Measurements from ENCODE around the gene HPD. TPM values are rescaled to one million over a fixed set of nuclear protein-coding genes. Genes with fewer than 3 reads are reported as not detected.

Gene HPD
- total RNA-seq, 1 experiment from 2014 or later: 0.20 TPM

DNA sequence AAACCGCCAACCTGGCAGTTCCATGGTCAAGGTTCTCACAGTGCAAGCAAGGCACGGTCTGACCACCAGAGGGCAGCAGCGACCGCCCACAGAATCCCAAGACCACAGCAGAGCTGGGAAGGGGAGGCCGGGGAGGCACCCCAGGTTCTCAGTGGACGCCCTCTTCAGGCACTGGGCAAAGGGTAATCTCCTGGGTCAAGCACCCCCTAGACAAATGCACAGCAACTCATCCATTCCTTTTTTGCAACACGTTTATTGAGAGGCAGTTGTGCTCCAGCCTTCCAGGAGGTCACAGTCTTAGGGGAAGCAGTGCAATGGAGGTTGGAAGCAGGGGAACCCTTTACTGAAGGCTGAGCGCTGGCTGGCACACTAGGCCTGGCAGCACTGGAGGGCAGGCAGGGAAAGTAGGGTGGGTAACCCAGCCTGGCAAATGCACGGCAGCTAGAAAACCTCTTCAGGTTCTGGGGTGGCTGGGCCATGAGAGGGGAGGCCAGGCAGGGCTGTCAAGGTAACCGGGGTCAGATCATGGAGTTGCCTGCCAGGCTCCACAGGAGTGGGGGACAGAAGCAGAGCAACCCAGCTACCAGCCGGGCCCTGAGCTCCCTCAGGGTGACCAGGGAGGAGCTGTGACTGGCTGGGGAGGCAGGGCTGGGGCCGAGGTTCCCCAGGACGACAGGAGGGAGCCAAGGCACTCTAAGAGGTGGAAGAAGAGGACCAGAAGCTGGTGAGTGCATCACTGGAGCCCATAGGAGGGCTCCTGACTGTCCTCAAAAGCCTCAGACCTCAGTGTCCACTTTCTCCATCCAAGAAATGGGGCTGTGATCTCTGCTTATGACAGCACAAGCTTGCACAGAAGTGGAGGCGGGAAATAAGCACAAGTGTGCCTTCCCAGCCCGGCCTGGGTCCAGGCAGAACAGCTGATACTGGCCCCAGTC is 63.4 kb downstream of the HPD start:
- intact Hi-C loops (cut with micrococcal nuclease; ENCODE audit: unreplicated experiment): loop anchor here (2.0 kb wide), 1 partner anchor 44 kb away; no protein-coding TSS in a partner anchor
- Mint-ChIP-seq H3K27me3 (ENCODE audit: insufficient read depth, unreplicated experiment) (no peaks in the 10 kb centered on the region), H3K9me3 (ENCODE audit: unreplicated experiment) (no peaks in the 10 kb centered on the region), H3K4me1 (ENCODE audit: low read depth, unreplicated experiment) (peaks cover 38% of the 10 kb centered on the region), H3K27ac (ENCODE audit: unreplicated experiment) (peak overlapping the region; percentile 96), H3K36me3 (ENCODE audit: insufficient read depth, unreplicated experiment) (peaks cover 71% of the 10 kb centered on the region), H3K4me3 (ENCODE audit: unreplicated experiment) (peak overlapping the region; percentile 74)
- H3K4me1 ChIP-seq: peaks cover 63% of the 10 kb centered on the region
- POLR2A ChIA-PET: interaction anchor here (0.6 to 2.5 kb wide), 5 partner anchors 12 to 97 kb away, joined by 3 to 17 read pairs (median 4); partner anchors contain the start of gene PSMD9
- H3K36me3 ChIP-seq (ENCODE audit: control insufficient read depth, insufficient read depth, low read length): no peaks in the 10 kb centered on the region; the same call in none of the 2 replicates
- TF ChIP-seq, protein P1, sequence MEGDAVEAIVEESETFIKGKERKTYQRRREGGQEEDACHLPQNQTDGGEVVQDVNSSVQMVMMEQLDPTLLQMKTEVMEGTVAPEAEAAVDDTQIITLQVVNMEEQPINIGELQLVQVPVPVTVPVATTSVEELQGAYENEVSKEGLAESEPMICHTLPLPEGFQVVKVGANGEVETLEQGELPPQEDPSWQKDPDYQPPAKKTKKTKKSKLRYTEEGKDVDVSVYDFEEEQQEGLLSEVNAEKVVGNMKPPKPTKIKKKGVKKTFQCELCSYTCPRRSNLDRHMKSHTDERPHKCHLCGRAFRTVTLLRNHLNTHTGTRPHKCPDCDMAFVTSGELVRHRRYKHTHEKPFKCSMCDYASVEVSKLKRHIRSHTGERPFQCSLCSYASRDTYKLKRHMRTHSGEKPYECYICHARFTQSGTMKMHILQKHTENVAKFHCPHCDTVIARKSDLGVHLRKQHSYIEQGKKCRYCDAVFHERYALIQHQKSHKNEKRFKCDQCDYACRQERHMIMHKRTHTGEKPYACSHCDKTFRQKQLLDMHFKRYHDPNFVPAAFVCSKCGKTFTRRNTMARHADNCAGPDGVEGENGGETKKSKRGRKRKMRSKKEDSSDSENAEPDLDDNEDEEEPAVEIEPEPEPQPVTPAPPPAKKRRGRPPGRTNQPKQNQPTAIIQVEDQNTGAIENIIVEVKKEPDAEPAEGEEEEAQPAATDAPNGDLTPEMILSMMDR (IDR thresholded peaks at IDR 0.05; ENCODE audit: insufficient read depth in 1 of 2, low read depth in 1 of 2, low read length in 1 of 2, severe bottlenecking in 1 of 2, unreplicated experiment in 1 of 2): peak; percentile 94 to 98
- peak overlapping the region; percentile 82 for H3K4me3 ChIP-seq (ENCODE audit: low read depth, low read length)
- DNase-seq: peak; percentile 87 to 89
- CTCF ChIA-PET: interaction anchor here (0.6 to 6.6 kb wide), 25 partner anchors 8 to 547 kb away, joined by 3 to 145 read pairs (median 9); partner anchors contain the start of genes MLXIP, PSMD9, SETD1B and TMEM120B
- H3K9me3 ChIP-seq: no peaks in the 10 kb centered on the region
- no peaks in the 10 kb centered on the region for H3K27me3 ChIP-seq (replicated peaks; ENCODE audit: control insufficient read depth, insufficient read depth, low read length)
- BruUV-seq (replicated peaks): no TSS peak

DNA sequence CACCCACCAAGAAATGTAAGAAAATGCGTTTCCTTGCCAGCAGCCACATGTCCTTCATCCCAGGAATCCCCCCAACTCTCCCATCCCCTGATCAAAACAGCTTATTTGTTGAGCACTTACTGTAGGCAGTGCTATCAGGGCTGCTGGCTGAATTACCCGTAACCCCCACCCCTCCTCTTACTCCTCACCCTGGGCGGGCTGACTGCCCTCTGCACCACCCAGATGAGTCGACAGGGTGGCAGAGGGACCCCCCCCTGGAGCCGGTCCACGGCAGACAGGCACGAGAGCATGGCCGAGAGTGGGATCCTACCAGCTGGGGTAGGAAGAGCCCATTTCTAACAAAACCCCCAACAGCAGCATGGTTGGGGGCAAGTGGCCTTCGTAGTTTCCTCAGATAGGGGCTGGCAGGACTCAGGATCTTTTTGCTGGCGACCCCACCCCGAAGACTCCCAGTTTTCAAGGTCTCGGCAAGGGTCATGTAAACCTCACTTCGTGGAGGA is 64.1 kb downstream of the HPD start:
- Histone ChIP-seq H3K27me3 (replicated peaks; ENCODE audit: control insufficient read depth, insufficient read depth, low read length) (no peaks in the 10 kb centered on the region), H3K4me3 (ENCODE audit: low read depth, low read length) (peak overlapping the region; percentile 82), H3K9me3 (no peaks in the 10 kb centered on the region), H3K4me1 (peaks cover 63% of the 10 kb centered on the region), H3K36me3 (ENCODE audit: control insufficient read depth, insufficient read depth, low read length) (no peaks in the 10 kb centered on the region; the same call in none of the 2 replicates)
- intact Hi-C loops (cut with micrococcal nuclease; ENCODE audit: unreplicated experiment): loop anchor here (1.0 to 5.0 kb wide), 6 partner anchors 18 to 212 kb away; partner anchors contain the start of genes KDM2B and PSMD9
- CTCF ChIA-PET: interaction anchor here (0.5 to 6.6 kb wide), 35 partner anchors 8 to 336 kb away, joined by 3 to 145 read pairs (median 7); partner anchors contain the start of genes PSMD9, SETD1B and TMEM120B
- peaks cover 38% of the 10 kb centered on the region for H3K4me1 Mint-ChIP-seq (ENCODE audit: low read depth, unreplicated experiment)
- no peaks in the 10 kb centered on the region for H3K27me3 Mint-ChIP-seq (ENCODE audit: insufficient read depth, unreplicated experiment)
- no peak for DNase-seq
- H3K27ac Mint-ChIP-seq (ENCODE audit: unreplicated experiment): peak overlapping the region; percentile 96
- H3K4me3 Mint-ChIP-seq (ENCODE audit: unreplicated experiment): peak overlapping the region; percentile 74
- no peaks in the 10 kb centered on the region for H3K9me3 Mint-ChIP-seq (ENCODE audit: unreplicated experiment)
- TF ChIP-seq, protein P1 (IDR thresholded peaks at IDR 0.05; ENCODE audit: insufficient read depth in 1 of 2, low read depth in 1 of 2, low read length in 1 of 2, severe bottlenecking in 1 of 2, unreplicated experiment in 1 of 2): no peak
- no TSS peak for BruUV-seq (replicated peaks)
- POLR2A ChIA-PET: interaction anchor here (0.6 to 1.9 kb wide), 7 partner anchors 8 to 117 kb away, joined by 3 to 17 read pairs (median 4); no protein-coding TSS in a partner anchor
- peaks cover 73% of the 10 kb centered on the region for H3K36me3 Mint-ChIP-seq (ENCODE audit: insufficient read depth, unreplicated experiment)

All from Caco-2 (cell line).